Loucy (cell line): ENCODE results near the gene PLXNA4.

ENCODE experiments used
- H2AFZ ChIP-seq: fragments of 200-600 bp; sonication (generic); 2 replicates; pipeline ENCODE4 v1.6.0; 2016; ENCODE audit warnings: antibody characterized with exemption, mild to moderate bottlenecking, low read length, moderate library complexity
- H3F3A ChIP-seq: fragments of 200-600 bp; 2 replicates; pipeline ENCODE4 v1.6.0; 2016; ENCODE audit warnings: antibody characterized with exemption, low read depth, mild to moderate bottlenecking
- H3K27me3 ChIP-seq: fragments of 200-600 bp; sonication (generic); 2 replicates; pipeline ENCODE4 v1.6.1; 2014; ENCODE audit warnings: low read length, mild to moderate bottlenecking; ENCODE audit not compliant: insufficient read depth, poor library complexity, severe bottlenecking
- H3K36me3 ChIP-seq: fragments of 200-600 bp; sonication (generic); 2 replicates; pipeline ENCODE4 v1.6.1; 2016; ENCODE audit warnings: low read length; ENCODE audit not compliant: insufficient read depth
- H3K4me1 ChIP-seq: fragments of 200-600 bp; sonication (generic); 2 replicates; pipeline ENCODE4 v1.5.1; 2014; ENCODE audit warnings: low read length, mild to moderate bottlenecking; ENCODE audit not compliant: insufficient read depth, poor library complexity, severe bottlenecking
- H3K4me2 ChIP-seq: fragments of 200-600 bp; sonication (generic); 2 replicates; pipeline ENCODE4 v1.6.0; 2014; ENCODE audit warnings: antibody characterized with exemption, low read length, low read depth, mild to moderate bottlenecking; ENCODE audit not compliant: poor library complexity, severe bottlenecking
- H3K4me3 ChIP-seq: fragments of 200-600 bp; sonication (generic); 2 replicates; pipeline ENCODE4 v1.5.1; 2014; ENCODE audit warnings: low read length, mild to moderate bottlenecking, mixed read lengths; ENCODE audit not compliant: poor library complexity, severe bottlenecking
- H3K79me2 ChIP-seq: fragments of 200-600 bp; sonication (generic); 2 replicates; pipeline ENCODE4 v1.6.1; 2014; ENCODE audit warnings: low read length; ENCODE audit not compliant: insufficient read depth
- H3K9ac ChIP-seq: fragments of 200-600 bp; sonication (generic); 2 replicates; pipeline ENCODE4 v1.6.0; 2014; ENCODE audit warnings: mild to moderate bottlenecking, low read depth, low read length, moderate library complexity; ENCODE audit not compliant: poor library complexity, severe bottlenecking
- H3K9me2 ChIP-seq: fragments of 200-600 bp; sonication (generic); replicated peaks from 2 replicates; pipeline ENCODE4 v1.6.1; 2016; ENCODE audit warnings: low read depth, low read length, mixed read lengths
- H3K9me3 ChIP-seq: fragments of 200-600 bp; sonication (generic); 2 replicates; pipeline ENCODE4 v1.6.1; 2014; ENCODE audit warnings: mild to moderate bottlenecking, antibody characterized with exemption, low read length, low read depth; ENCODE audit not compliant: insufficient read depth
- H4K20me1 ChIP-seq: fragments of 200-600 bp; sonication (generic); 2 replicates; pipeline ENCODE4 v1.6.0; 2014; ENCODE audit warnings: antibody characterized with exemption, low read length, mild to moderate bottlenecking; ENCODE audit not compliant: insufficient read depth, poor library complexity, severe bottlenecking
- CTCF ChIP-seq: fragments of 200-600 bp; sonication (generic); conservative IDR thresholded peaks from 2 replicates; pipeline ENCODE4 v1.5.1; 2014; ENCODE audit warnings: mild to moderate bottlenecking, antibody characterized with exemption, low read length
- EZH2phosphoT487 ChIP-seq: fragments of 200-600 bp; IDR thresholded peaks from 2 replicates; pipeline ENCODE4 v1.6.1; 2018; ENCODE audit warnings: antibody characterized with exemption, mild to moderate bottlenecking, moderate library complexity, borderline replicate concordance

Gene PLXNA4

GRCh38 chr7:132276234-132276630 is 300.0 kb downstream of the PLXNA4 start:
- TF ChIP-seq CTCF (no peak), EZH2phosphoT487 (no peak)
- Histone ChIP-seq H3K4me3 (no peak overlapping the region), H3K9me3 (no peaks in the 10 kb centered on the region), H3F3A (no peaks in the 10 kb centered on the region), H3K9ac (no peak overlapping the region), H3K4me2 (no peak overlapping the region), H4K20me1 (no peaks in the 10 kb centered on the region), H3K4me1 (no peaks in the 10 kb centered on the region), H3K36me3 (no peaks in the 10 kb centered on the region), H2AFZ (no peak overlapping the region), H3K79me2 (no peaks in the 10 kb centered on the region), H3K9me2 (no peaks in the 10 kb centered on the region), H3K27me3 (no peaks in the 10 kb centered on the region)

- Histone ChIP-seq H3K27me3 (no peaks in the 10 kb centered on the region), H4K20me1 (no peaks in the 10 kb centered on the region), H3K4me2 (no peak overlapping the region), H3K4me1 (no peaks in the 10 kb centered on the region), H3F3A (no peaks in the 10 kb centered on the region), H3K4me3 (no peak overlapping the region), H3K9me2 (no peaks in the 10 kb centered on the region), H3K36me3 (no peaks in the 10 kb centered on the region), H2AFZ (no peak overlapping the region), H3K9me3 (no peaks in the 10 kb centered on the region), H3K9ac (no peak overlapping the region), H3K79me2 (no peaks in the 10 kb centered on the region)
- TF ChIP-seq EZH2phosphoT487: no peak
- no peak for TF ChIP-seq CTCF
Observed at GRCh38 chr7:132275416-132276233, 300.6 kb downstream of the PLXNA4 start.

GRCh38 chr7:132272763-132273371 is 303.4 kb downstream of the PLXNA4 start:
- no peaks in the 10 kb centered on the region for H3K9me2 ChIP-seq
- no peaks in the 10 kb centered on the region for H3K27me3 ChIP-seq
- no peaks in the 10 kb centered on the region for H3K36me3 ChIP-seq
- no peaks in the 10 kb centered on the region for H4K20me1 ChIP-seq
- TF ChIP-seq EZH2phosphoT487 (no peak), CTCF (no peak)
- H3F3A ChIP-seq: no peaks in the 10 kb centered on the region
- no peaks in the 10 kb centered on the region for H3K4me1 ChIP-seq
- H3K79me2 ChIP-seq: no peaks in the 10 kb centered on the region
- no peaks in the 10 kb centered on the region for H3K9me3 ChIP-seq
- H3K4me3 ChIP-seq: no peak overlapping the region
- no peak overlapping the region for H2AFZ ChIP-seq
- no peak overlapping the region for H3K9ac ChIP-seq
- no peak overlapping the region for H3K4me2 ChIP-seq
